SK-N-MC (cell line): ENCODE data around the gene NRP2.

Experiments
- EZH2 ChIP-seq: fragments of 200-600 bp; sonication (generic); IDR thresholded peaks from one replicate; pipeline ENCODE4 v1.6.1; 2017; ENCODE audit warnings: antibody characterized with exemption
- FOXP2 ChIP-seq: optimal IDR thresholded peaks from 2 replicates; pipeline ENCODE3; 2011; ENCODE audit warnings: mild to moderate bottlenecking, moderate library complexity; ENCODE audit not compliant: insufficient read depth; ENCODE audit errors: extremely low read length, control extremely low read depth
- POLR2AphosphoS5 ChIP-seq: IDR thresholded peaks from 2 replicates; pipeline ENCODE4 v1.6.1; 2012; ENCODE audit warnings: mild to moderate bottlenecking, low read depth, low read length, borderline replicate concordance

- TF ChIP-seq POLR2AphosphoS5, result no peak
- no peak for TF ChIP-seq EZH2
- no peak for TF ChIP-seq FOXP2
These were observed 129.1 kb downstream of the NRP2 start for GRCh38 chr2:205811387-205811786.
